ENCODE results near the gene PLEKHG2.
"Not testable (repeated sequence)": the region's sequence is repeated elsewhere in the genome, so short reads cannot be mapped to it uniquely, and the experiment has no call there.

Gene PLEKHG2

DNA sequence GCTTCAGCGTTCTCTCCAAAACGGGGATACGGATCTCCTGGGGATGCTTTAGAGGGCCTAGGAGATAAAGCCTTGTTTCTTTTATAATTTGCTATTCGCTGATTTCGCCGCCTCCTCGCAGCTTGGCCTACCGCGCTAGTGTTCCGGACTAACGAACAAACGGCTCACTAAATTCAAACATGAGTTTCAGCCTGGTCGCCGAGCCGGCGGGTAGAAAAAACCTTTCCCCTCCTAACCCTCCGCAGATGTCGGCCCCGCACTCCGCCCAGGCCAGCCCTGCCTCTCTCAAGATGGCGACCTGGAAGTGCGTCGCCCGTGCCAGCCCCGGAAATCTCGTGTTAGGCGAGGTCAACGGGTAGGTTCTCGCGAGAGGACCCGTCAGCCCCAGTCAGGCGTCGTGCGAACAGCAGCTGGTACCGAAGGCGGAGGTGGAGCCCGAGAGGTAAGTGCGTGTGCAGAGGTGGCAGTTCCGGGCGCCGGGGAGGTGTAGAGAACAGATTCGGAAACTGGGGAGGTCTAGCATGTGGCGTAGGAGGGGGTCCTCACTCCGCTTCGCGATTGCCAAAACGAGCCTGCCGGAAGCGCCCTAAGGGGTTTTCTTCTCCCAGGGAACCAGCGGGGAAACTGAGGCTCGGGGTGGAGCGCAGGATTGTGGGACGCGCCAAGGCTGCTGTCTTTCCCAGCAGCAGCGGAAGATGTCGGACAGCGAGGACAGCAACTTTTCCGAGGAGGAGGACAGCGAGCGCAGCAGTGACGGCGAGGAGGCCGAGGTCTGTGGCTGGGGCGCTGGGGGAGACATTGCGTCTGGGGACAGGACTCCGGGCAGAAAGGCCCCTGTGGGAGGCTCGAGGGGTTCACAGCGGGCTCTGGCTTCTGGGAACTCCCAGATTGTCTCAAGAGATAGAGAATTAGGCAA is 33.0 kb downstream of the PLEKHG2 start, which contains the start of gene SUPT5H:
SUPT5H (plus strand) TSS at position 387 of the 916 bp plus-strand sequence; CDS start at position 696, 309 bp downstream.
- DNase-seq (ENCODE audit: low read depth) = peak; percentile 99

DNA sequence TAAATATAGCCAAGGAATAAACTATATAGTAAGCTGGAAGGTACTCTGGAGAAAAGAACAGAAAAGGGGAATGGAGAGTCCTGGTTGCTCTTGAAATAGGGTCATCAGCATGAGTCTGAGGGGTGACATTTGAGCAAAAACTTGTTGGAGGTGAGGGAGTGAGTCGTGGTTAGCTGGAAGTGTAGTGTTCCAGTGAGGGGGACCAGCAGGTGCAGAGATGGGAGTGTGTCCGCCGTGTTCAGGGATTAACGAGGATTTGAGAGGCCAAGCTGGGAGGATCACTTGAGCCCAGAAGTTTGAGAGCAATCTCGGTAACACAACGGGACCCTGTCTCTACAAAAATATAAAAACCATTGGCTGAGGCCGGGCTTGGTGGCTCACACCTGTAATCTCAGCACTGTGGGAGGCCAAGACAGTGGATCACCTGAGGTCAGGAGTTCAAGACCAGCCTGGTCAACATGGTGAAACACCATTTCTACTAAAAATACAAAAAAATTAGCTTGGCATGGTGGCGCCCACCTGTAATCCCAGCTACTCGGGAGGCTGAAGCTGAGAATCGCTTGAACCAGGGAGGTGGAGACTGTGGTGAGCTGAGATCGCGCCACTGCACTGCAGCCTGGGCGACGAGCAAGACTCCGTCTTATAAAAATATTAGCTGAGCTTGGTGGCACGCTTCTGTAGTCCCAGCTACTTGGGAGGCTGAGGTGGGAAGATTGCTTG is 34.1 kb downstream of the PLEKHG2 start:
- no peak for DNase-seq (ENCODE audit: low read depth)

DNA sequence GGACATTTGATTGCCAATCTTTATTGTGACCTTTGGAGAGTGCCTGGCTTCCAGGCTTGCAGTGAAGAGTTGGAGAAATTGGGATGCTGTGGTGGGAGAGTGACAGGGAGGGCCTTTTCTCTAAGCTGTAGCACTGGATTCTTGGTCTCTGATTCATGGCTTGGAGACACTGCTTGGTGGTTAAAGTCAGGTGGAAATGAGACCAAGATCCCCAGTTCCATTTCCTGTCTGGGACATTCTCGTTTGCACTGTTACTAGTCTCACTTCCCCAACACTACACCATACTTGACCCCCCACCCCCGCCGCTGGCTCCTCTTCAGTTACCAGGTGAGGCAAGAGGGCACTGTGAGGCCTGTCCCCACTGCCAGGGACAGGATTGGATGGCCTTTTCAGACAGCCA is 35.8 kb downstream of the PLEKHG2 start:
- DNase-seq (ENCODE audit: low read depth) = no peak

DNA sequence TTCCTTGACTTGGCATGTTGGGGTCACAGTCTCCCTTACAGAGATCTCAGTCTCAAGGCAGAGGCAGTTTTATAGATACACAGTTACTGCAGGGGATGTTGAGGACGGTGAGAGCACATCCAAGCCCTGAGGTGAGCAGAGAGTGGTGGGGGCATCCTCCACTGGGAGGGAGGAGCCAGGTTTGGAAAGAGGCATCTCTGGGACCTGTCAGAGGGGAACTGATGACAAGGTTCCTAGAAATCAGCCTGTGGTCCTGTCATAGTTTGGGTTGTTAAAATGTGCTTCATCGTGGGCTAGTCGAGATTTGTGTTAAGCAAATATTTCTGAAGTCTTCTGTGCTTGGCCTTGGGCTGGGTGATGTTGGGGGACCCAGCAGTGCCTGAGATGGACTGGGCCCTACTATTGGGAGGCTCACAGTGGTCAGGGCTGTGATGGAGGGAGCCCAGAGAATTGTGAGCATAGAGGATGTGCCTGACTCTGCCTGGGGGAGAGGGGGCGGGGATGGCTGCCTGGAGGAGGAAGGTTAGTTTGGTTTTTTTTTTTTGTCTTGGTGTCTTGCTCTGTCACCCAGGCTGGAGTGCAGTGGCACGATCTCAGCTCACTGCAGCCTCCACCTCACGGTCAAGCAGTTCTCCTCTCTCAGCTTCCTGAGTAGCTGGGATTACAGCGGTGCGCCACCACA is 36.8 kb downstream of the PLEKHG2 start:
- DNase-seq (ENCODE audit: low read depth) = no peak

DNA sequence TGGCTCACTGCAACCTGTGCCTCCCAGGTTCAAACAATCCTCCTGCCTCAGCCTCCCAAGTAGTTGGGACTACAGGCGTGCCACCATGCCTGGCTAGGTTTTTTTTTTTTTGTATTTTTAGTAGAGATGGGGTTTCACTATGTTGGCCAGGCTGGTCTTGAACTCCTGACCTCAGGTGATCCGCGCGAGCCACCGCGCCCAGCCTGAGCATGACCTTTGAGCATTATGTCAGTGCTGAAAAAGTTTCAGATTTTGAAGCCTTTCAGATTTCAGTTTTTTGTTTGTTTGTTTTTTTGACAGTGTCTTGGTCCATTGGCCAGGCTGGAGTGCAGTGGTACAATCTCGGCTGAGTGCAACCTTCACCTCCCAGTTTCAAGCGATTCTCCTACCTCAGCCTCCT is 38.8 kb downstream of the PLEKHG2 start:
- not testable (repeated sequence) for DNase-seq (ENCODE audit: low read depth)

DNA sequence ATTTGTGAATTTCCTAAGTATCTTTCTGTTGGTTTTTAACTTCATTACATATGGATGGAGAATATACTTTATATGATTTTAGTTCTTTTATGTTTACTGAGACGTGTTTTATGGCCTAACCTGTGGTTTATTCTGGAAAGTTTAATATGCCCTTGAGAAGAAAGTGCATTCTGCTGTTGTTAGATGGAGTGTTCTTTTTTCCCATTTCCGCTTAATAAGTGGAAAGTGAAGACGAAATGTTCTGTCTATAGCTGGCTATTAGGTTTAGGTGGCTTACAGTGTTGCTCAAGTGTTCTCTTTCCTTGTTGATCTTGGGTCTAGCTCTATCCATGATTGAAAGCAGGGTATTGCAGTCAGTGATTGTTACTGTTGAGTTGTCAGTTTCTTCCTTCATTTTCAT is 50.9 kb downstream of the PLEKHG2 start:
- DNase-seq (ENCODE audit: low read depth) = no peak

DNA sequence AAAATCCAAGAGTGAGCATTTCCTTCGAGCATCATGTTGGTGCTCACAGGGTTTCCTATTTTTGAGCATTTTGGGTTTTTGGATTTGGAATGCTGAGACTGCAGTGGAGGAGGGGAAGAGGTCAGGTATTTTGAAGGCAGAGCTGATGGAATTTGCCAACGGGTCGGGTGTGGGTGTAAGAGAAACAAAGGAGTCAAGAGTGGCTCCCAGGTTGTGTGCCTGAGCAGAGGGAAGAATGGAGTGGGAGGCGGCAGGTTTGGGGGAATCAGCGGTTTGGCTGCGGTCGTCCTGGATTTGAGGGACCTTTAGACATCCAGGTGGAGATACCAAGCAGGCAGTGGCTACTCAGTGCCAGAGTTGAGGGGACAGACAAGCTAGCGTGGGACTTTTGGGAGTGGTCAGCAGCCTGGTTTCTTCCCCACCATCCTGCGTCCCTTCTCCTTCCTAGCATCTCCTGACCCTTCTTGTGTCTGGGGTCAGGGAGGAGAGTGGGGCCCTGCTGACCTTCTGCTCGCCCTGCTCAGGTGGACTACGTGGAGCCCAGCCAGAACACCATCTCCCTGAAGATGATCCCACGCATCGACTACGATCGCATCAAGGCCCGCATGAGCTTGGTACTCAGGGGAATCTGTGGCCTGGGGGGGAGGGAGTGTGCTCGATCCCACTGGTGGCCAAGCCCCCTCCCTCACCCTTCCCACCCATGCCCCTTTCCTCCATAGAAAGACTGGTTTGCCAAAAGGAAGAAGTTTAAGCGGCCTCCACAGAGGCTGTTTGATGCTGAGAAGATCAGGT is 53.7 kb downstream of the PLEKHG2 start:
- no peak for DNase-seq (ENCODE audit: low read depth)

DNA sequence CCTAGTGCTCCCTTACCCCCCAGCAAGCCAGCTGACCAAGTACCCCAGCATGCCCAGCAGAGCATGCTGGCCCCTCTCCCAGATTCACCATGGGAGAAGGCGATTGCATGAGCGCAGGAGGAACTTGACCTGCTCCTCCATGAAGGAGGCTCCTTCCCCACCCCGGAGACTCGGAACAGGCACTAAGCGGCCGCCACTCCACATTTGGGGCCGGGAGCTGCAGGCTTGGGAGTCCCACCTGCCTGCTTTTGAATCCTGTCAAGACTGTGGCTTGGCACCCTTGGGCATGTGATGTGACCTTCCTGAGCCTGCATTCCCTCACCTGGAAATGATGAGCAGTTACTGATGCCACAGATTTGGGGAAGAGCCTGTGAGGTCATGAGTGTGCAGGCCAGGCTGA is 55.5 kb downstream of the PLEKHG2 start:
- no peak for DNase-seq (ENCODE audit: low read depth)

DNA sequence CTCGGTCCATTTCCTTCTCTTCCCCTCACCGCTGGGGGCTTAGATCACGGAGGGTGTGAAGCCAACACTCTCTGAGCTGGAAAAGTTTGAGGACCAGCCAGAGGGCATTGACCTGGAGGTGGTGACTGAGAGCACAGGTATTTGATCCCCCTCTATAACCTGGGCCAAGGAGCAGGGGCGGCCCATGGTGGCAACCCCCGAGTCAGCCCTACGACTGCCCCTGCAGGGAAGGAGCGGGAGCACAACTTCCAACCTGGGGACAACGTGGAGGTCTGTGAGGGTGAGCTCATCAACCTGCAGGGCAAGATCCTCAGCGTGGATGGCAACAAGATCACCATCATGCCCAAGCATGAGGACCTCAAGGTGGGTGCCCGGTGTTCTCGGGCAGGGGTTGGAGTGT is 56.6 kb downstream of the PLEKHG2 start:
- no peak for DNase-seq (ENCODE audit: low read depth)

DNA sequence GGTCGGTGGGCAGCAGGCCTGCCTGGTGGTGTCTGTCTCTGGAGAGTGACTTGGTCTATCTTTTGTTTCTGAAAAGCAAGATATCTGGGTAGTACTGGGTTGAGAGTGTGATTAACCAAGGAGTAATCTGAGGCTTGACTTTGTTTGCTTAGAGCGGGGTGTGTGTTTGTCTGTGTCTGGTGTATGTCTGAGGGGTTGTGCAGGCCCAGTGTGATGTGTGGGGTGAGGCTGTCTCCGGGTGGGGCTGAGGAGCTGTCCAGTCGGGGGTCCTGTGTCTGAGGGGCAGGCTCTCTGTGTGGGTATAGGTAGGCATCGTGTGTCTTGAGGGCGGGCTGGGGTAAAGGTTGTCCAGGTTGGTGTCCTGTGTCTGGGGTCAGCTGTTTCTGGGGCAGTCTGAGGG is 57.1 kb downstream of the PLEKHG2 start:
- no peak for DNase-seq (ENCODE audit: low read depth)

DNA sequence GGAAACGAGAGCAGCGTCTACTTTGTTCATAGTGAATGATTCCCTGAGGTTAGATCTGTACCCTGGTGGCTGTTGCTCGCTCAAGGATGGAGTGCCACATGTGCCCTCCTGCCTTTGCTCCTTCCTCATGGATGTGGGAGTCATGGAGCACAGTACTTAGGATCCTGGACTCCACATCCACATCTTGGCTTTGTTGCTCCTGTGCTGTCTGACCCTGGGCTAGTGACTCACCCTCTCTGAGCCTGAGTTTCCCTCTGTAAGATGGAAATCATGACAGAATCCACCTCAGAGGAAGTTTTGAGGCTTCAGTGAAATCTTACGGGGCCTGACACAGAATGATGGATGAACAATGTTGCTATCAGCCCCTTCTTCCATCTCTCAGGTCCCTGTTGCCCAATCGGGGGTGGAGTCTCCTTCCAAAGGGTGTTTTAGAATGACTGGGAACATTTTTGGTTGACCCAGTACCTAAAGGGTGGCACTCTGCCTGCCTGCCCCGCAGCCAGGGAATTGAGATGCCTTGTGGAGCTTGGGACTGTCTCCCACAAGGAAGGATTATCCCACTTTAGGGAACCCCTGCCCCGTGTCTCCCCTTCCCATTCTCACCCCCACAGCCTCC is 58.4 kb downstream of the PLEKHG2 start:
- DNase-seq (ENCODE audit: low read depth) = no peak

DNA sequence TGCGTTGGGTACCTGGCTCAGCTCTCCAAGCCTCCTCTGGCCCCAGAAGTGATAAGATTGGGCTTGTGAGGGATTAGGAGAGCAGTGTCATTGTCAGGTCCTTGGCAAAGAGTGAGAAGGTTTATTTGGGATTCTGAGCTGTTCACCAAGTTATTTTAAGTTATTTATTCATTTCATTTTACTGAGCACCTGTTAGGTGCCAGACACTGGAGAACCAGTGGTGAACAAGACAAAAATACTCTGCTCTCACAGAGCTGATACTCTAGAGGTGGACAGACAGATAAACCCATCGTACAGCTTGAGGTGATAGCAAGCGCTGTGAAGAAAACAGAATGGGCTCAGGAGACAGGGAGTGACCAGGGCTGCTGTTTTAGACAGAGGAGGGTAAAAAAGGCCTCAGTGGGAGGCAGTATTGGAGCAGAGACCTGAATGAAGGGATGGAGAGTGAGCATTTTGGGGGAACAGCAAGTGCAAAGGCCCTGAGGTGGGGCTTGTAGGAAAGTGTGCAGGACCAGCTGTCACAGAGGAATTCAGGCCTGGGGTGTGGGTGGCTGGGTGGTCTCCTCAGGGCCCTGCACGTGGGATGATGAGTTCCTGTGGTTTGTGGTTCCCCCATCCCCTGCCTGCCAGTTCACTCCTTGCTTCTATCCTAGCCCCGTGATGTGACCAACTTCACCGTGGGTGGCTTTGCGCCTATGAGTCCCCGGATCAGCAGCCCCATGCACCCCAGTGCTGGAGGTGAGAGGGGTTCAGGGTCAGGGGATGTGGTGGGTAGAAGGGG is 59.5 kb downstream of the PLEKHG2 start:
- DNase-seq (ENCODE audit: low read depth) = no peak

DNA sequence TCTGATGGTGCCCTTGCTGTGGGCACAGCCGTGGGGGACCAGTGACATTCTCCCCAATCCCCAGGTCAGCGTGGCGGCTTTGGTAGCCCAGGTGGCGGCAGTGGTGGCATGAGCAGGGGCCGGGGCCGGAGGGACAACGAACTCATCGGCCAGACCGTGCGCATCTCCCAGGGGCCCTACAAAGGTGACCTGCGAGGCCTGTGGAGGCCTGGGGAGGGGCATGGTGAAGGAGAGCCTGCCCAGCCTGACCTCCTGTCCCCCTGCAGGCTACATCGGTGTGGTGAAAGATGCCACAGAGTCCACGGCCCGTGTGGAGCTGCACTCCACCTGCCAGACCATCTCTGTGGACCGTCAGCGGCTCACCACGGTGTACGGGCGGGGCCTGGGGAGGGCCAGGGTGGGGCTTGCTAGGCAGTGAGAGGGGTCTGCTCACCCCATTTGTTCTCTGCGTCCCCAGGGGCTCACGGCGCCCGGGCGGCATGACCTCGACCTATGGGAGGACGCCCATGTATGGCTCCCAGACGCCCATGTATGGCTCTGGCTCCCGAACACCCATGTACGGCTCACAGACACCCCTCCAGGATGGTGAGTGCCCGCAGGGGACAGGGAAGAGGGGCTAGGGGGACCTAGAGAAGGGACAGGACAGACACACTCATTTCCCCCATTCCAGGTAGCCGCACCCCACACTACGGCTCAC is 60.4 kb downstream of the PLEKHG2 start:
- DNase-seq (ENCODE audit: low read depth) = no peak

DNA sequence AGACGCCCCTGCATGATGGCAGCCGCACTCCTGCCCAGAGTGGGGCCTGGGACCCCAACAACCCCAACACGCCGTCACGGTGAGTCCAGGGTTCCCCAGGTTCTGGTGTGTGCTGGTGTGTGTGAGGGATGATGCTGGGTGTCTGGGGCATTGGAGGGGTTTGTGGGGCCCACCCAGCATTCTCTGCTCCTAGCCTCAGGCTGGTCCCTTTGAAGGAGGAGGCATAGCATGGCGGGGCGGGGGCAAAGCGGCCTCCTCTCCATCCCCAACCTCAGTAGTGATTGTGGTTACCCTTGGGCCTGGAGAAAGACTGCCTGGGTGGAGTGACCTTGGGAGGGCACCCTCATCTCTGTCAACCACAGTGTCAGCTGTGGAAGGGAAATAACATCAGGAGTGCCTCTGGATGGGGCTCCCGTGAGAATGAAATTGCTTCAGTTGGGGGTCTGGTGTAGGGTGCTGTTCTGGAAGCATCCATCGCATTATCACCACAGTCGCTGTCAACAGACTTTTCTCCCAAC is 61.0 kb downstream of the PLEKHG2 start:
- no peak for DNase-seq (ENCODE audit: low read depth)

DNA sequence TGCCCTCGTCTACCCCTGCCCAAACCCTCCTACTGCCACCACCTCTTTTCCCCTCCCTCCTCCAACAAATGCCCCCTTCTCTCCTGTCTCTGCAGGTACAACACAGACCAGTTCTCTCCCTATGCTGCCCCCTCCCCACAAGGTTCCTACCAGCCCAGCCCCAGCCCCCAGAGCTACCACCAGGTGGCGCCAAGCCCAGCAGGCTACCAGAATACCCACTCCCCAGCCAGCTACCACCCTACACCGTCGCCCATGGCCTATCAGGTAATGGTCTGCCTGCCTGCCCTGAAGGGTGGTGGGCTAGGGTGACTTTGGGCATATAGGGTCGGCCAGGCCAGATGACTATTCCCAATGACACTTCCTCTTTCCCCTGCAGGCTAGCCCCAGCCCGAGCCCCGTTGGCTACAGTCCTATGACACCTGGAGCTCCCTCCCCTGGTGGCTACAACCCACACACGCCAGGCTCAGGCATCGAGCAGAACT is 61.7 kb downstream of the PLEKHG2 start:
- DNase-seq (ENCODE audit: low read depth) = no peak

DNA sequence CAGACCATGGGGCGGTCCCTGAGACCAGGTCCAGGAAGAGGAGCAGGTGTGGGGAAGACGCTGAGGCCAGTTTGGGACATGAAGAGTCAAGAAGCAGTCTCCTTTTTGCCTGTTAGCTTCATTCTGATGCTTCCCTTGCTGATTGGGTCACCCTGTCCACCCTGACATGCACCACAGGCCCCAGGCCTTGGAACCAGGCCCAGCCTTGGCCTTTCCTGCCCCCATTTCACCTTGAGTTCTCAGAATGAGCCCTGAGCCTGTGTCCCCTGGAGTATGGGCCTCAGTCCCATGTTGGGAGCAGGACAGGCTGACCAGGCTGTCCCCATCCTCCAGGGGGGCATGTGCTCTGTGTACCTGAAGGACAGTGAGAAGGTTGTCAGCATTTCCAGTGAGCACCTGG is 63.3 kb downstream of the PLEKHG2 start:
- no peak for DNase-seq (ENCODE audit: low read depth)
